ENCODE measurements around the gene PPP4R4.

The PPP4R4 gene, protein sequence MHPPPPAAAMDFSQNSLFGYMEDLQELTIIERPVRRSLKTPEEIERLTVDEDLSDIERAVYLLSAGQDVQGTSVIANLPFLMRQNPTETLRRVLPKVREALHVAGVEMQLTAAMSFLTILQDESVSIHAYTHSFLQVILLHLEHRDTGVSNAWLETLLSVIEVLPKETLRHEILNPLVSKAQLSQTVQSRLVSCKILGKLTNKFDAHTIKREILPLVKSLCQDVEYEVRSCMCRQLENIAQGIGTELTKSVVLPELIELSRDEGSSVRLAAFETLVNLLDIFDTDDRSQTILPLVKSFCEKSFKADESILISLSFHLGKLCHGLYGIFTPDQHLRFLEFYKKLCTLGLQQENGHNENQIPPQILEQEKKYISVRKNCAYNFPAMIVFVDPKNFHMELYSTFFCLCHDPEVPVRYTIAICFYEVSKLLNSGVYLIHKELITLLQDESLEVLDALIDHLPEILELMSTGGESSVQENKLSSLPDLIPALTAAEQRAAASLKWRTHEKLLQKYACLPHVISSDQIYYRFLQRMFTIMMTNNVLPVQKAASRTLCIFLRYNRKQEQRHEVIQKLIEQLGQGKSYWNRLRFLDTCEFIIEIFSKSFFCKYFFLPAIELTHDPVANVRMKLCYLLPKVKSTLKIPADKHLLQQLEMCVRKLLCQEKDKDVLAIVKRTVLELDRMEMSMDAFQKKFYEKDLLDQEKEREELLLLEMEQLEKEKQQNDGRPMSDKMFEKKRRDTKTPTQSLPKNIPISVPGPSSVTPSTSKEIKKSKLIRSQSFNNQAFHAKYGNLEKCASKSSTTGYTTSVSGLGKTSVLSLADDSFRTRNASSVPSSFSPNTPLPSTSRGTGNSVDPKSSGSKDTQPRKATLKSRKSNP

DNA sequence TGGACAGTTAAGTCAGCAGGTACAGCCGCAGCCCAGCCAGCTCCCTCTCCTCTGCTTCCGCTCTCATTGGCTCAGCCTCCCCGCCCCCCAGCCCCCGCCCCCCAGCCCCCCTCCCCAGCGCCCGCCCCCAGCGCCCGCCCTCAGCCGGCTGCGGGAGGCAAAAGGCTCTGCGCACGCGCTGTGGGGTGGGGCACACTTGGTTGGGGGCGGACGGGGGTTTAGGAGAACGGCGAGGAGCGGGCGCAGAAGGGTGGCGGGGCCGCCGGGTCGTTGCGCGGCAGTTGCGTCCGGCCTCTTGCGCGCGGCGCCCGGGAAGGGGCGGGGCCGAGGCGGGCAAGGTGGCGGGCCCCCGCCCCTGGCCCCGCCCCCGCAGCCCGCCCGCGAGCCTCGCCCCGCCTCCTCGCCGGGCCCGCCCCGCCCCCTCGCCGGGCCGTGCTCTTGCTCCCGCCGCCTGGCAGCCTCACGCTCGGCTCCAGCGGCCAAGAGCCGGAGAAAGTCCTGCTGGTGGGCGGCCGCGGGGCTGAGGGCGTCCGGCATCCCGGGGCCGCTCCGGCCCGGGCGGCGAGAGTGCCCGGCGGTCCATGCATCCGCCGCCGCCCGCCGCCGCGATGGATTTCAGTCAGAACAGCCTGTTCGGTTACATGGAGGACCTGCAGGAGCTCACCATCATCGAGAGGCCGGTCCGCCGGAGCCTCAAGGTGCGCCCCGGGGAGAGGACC, at the start of gene PPP4R4:
Gene PPP4R4 (plus strand): TSS at position 438 of the 719 bp plus-strand sequence. CDS start 144 bp downstream, at position 582.
- peak; percentile 56 to 60 for DNase-seq (ENCODE audit: low read depth in 2 of 2)

DNA sequence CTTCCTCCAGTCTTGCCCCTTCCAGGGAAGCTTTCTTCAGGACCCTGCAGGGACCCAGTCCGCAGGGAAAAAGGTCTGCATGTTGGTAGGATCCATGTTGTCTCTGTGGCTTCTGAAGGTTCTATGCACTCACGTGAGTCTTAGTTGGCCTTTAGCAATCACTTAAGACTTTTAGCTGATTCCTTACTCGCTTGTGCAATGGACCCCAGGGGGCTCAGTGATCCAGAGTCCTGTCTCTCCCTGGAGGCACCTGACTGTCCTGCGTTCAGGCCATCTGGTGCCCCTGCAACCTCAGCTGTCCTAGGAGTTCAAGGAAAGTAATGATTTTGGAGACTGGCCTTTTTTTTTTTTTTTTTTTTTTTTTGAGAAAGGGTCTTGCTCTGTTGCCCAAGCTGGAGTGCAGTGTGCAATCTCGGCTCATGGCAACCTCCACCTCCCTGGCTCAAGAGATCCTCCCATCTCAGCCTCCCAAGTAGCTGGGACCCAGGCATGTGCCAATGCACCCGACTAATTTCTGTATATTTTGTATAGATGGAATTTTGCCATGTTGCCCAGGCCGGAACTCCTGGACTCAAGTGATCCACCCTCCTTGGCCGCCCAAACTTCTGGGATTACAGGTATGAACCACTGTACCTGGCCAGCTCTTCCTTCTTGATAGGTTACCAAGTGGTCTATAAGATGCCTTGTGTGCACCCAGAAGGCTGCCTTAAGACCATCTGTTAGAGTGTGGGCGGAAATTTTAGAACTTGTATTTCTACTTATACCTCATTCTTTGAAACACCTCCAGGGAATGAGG, 49.3 kb upstream of the PPP4R4 start:
- no peak for DNase-seq (ENCODE audit: low read depth in 2 of 2)

DNA sequence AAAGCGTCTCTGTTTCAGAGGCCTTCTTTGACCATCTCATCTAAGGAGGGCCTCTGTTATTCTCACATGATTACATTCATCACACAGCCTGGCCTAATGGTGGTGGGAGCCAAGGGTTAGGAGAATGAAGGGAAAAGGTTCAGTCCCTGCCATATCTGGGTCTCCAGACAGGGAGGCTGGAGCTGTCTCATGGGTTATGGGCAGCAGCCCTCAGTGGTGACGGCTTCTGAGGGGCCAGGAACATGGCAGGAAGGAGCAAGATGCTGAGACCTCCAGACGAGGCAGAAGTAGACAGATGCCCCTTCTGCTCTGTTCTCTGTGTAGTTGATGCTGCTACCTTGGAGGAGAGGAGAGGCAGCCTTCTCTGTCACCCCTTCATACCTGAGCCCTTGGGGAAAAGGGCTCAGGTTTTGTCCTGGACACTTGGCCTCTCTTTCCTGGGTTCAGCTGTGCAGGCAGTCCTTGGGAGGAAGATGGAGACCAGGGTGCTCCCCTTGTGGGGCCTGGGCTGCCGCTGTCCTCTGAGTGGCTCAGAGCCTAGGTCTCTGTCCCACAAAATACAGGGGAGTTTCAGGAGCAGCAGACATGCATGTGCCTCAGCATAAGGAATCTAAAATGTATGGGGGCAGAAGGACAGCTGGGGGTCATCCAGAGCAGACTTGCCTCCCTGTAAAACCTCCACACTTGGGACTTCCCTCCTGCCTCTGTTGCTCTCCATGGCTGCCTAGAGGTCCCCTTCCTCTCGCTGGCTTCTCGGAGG, 48.3 kb upstream of the PPP4R4 start:
- no peak for DNase-seq (ENCODE audit: low read depth in 2 of 2)

DNA sequence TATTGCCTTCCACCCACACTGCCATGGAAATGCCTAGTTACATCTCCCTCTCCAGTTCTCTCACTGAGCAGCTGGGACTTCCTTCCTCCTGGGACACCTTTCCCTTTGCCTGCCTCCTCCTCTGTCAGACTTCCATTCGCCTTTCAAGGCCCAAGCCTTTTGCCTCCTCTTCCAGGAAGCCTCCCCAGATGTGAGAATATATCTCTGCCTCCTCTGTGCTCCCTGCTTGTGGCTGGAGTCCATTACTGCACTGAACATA, 47.8 kb upstream of the PPP4R4 start:
- no peak for DNase-seq (ENCODE audit: low read depth in 2 of 2)

DNA sequence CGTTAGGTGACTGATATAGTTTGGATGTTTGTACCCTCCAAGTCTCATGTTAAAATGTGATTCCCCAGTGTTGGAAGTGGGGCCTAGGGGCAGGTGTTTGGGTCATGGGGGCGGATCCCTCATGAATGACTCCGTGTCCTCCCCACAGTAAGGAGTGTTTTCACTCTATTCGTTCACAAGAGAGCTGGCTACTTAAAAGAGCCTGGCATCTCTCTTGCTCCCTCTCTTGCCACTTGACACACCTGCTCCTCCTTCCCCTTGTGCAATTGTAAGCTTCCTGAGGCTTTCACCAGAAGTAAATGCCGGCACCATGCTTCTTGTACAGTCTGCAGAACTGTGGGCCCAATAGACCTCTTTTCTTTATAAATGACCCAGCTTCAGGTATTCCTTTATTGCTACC, 47.3 kb upstream of the PPP4R4 start:
- DNase-seq (ENCODE audit: low read depth in 2 of 2): no peak

DNA sequence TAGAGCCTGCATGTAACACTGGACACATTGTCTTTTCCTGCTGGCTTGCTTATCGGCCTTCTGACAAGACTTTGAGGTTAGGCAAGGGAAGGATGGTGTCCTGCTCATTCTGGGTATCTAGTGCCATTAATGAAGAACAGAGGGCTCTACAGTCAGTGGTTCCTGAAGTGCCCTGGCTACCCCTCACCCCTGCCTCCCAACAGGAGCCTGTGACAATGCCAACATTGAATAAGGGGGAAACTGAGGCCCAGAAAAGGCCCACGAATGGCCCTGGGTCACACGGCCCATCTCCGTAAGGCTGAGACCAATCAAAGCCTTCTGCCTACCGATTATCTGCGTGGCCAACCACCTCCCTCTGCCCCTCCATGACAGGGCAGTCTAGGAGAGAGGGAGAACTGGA, 46.8 kb upstream of the PPP4R4 start:
- no peak for DNase-seq (ENCODE audit: low read depth in 2 of 2)

DNA sequence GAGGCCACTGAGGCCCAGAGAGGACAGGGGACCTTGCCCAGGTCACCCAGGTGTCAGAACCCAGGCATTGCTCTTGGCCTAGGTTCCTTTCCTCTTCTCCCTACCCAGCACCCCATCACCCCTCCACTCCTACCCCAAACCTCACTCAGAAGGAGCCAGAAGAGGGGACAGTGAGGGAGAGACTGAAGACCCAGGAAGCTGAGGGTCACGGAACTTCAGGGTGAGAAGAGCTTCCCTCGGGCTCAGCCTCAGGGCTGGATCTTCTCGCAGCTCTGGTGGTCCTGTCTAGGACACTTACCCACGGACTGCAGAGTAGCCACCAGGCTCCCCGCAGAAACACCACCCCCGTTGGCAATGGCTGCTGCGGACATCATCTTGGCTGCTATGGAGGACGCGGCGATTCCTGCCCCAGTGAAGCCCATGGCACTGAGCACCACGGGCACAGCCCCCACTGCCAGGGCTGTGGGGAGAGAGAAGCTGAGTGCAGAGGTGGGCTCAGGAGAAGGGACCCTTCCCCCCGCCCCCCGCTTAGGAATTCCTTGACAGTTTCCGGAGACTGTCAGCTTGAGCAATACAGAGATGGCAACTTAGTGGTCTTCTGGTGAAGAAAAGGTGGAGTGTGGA, 45.8 kb upstream of the PPP4R4 start:
- DNase-seq (ENCODE audit: low read depth in 2 of 2): no peak

DNA sequence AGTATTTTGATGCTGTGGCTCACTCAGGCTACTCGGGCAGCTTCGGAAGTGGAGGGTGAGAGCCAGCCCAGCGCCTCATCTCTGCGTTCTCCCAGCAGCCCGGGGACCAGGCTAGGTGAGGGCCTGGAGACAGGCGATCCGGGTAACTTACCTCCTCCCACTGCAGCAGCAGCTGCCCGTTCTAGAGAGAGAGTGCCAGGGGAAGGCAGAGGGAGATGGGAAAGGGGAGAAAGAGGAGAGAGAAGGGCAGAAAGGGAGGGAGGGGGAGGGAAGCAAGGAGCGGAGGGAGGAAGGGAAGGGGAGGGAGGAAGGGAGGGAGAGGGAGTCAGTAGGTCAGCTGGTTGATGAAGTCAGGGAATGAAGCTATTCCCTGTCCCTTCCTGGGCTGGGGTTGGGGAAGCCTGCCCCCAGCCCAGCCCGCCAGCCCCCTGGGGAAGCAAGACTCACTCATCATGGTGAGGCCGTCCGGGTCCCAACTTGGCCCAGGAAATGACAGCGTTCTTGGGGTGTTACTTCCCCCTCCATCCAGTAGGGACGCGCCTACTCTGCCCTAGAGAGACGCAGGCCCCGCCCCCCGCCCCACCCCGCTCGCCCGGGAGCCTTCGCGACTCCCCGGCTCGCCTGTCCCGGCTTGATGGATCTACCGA, 44.9 kb upstream of the PPP4R4 start, which contains the start of gene IFI27L2:
Gene IFI27L2 (minus strand): TSS at position 494 of the 647 bp plus-strand sequence. CDS start 40 bp downstream, at position 454.
- peak; percentile 25 to 35 for DNase-seq (ENCODE audit: low read depth in 2 of 2)

DNA sequence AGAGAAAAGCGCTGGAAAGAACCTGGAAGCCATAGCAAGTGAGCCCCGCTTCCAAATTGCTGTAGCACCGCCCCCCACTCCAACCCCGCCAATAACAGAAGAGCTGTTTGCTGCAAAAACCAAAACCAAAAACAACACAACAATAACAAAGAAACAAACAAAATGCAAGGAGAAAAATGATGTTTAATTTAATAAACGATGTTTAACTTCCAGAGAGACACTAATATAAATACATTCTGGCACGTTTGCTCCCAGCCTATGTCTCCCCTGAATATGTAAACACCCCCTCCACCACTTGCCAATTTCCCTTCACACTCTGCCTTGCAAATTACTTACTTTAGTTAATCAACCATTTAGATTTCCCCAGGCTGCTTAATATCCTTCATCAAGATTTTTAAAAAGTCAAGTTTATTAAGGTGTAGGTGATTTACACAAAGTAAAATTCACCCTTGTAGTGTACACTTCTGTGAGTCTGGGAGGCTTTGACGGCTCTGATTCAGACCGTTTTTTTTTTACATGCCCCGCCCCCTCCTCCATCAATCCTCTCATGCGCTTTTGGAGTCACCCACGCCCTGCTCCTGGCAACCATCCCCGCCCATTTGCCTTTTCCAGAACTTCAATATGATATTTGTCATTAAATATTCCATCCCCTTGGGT, 44.2 kb upstream of the PPP4R4 start:
- DNase-seq (ENCODE audit: low read depth in 2 of 2): no peak

DNA sequence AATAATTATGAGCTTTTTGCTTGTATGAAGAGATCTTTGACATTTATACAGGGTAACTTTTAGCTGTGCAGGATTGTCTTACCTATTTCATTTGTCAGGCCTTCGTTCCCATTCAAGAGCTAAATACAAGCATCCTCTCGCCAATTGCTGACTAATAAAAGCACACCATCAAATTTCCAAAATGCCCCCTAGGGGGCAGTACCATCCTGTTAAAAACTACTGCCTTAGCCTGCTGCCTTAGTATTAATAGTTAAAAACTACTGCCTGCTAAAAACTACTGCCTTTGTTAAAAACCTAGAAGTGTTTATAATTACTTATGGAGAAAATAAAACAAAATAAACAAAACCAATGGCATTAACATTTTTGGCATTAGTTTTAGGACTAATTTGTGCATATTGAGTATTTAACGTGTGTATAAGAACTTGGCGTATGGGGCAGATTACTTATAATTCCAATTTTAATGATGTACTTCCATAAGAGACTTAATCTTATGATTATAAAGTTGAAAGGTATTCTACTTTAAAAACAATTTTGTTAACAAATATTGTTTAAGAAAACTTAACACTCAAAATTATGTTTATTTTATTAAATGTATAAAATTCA, 41.7 kb upstream of the PPP4R4 start:
- peak in 1 of 2 donors; percentile 29 for DNase-seq (ENCODE audit: low read depth in 2 of 2)

DNA sequence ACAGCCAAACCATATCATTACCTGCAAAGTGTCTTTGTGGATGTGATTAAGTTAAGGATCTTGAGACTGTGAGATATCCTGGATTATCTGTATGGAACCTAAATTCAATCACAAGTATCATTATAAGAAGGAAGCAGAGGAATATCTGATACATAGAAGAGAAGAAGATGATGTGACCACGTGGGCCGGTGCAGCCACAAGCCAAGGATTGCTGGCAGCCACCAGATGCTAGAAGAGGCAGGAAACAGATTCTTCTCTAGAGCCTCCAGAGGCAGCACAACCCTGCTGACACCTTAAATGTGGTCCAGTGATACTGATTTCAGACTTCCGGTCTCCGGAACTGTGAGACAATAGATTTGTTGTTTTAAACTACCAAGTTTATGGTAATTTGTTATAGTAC, 38.6 kb upstream of the PPP4R4 start:
- DNase-seq (ENCODE audit: low read depth in 2 of 2): no peak

DNA sequence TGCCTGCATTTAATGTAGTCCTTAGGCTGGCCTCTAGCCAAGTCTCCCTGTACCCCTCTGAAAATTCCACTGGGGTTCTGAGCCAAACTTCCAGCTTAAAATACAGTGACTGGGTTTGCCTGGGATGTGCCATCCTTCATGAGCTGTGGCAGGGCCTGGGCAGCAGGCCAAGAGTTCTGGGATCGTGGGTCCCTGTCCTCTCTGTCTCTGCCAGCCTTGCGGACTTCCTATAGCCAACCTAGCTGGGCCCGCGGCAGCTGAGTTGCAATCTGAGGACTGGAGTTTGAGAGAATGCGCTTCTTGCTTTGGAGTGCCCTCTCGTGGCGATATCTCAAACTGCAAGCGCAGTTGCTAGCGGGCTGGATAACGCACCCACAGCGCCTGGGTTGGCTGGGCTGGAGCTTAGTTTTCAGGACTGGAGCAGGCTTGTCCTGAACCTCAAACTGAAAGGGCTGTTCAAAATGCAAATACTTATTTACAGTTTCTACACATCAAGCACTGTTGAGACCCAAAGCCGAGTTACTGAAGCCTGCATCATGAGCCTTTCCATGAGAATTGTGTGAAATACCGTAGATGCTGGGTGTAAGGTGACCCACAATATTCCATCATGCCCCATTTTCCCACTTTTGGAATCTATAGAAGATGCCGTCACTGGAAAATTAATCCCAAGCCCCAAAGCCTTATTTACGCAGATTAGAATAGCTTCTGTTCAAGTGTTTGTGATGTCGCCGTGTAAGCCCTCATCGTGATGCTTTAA, 37.4 kb upstream of the PPP4R4 start:
- DNase-seq (ENCODE audit: low read depth in 2 of 2): peak; percentile 70 to 82

DNA sequence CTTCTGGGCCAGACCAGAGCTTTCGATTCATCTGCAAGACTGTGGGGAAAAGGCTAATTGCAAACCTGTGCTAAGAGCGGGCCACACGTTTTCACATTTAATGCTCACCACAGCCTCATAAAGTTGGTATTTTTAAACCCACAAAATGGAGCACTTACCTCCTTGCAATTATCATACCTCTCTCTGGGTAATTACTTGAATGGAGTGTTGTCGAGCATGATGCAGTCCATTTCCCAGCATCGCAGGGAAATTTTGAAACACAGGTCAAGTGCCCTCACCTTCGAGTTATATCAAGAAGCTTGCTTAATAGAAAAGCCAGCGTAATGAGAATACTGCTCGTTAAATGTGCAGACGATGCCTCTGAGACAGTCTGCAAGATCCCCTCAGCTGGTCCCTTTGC, 35.9 kb upstream of the PPP4R4 start:
- DNase-seq (ENCODE audit: low read depth in 2 of 2): no peak

DNA sequence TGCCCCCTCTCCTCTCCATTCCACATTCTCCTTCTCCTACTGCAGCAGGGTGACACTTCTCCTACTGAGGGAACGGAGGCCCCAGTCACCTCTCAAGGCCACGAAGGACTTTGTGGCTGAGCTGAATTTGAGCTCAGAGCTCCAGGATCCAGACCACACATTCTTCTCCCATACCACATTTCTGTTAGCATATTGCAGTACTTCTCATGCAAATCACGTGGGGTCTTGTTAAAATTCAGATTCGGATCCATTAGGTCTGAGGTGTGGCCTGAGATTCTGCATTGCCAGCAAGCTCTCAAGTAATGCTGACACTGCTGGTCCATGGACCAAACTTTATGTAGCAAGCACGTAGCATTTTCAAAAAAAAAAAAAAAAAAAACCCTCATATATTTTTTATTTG, 35.1 kb upstream of the PPP4R4 start:
- DNase-seq (ENCODE audit: low read depth in 2 of 2): no peak

DNA sequence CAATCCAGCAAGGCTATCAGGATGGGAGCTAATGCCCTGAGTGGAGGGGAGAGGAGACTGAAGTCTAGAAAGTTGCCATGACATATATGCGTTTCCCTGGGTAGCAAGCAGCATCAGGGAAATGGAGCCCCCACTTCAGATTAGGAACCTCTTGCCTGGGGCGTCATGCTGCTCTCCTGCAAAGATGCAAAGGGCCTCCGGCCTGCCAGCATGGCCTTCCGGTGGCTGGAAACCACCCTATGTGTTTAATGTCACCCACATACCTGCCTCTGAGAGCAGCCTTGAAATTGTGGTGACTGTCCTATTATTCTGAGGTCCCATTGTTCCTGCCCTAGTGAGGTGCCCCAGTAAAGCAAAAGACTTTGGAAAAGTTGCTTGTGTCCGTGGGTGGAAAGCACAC, 34.7 kb upstream of the PPP4R4 start:
- DNase-seq (ENCODE audit: low read depth in 2 of 2): no peak

DNA sequence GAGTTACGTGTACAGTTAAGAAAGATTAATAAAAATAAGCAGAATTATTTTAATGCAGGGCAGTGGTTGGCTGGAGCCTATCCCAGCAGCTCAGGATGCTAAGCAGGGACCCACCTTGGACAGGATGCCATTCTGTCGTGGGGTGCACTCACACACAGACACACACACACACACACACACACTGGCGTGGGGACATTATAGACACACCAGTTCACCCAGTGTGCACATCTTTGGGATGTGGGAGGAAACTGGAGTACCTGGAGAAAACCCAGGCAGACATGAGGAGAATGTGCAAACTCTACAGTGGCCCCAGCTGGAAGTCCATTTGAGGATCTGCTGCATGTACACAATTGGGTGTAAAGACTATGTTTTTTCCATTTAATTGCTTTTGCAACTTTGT, 31.9 kb upstream of the PPP4R4 start:
- no peak for DNase-seq (ENCODE audit: low read depth in 2 of 2)

DNA sequence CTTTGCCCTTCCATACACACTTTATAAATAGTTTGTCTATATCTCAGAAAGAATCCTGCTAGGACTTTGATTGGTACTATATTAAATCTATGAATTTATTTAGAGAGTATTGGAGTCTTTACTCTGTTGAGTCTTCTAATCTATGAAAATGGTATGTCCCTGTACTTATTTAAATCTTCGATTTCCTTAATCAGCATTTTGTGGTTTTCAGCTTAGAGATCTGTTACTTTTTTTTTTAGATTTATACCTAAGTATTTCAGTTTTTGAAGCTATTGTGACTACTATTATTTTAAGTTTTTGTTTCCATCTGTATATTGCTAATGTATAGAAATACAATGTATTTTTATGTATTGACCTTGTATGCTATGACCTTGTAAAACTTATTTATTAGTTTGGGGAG, 31.3 kb upstream of the PPP4R4 start:
- no peak for DNase-seq (ENCODE audit: low read depth in 2 of 2)

DNA sequence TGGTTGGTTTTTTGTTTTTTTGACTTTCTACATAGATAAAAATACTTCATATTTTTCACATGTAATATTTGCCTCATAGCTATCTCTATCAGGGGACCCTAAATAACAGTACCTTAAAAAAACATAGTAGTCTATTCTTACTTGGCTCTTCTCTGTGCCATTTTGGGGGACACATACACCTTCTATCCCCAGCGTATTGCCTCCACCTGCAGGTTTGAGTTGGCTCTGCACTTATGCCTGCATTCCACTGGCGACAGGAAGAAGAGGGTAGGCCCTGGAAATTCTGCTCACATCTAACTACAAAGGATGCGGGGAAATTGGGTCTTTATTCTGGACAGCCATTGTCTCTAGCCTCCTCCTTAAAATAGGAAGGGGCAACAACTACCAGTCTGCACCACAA, 30.9 kb upstream of the PPP4R4 start:
- DNase-seq (ENCODE audit: low read depth in 2 of 2): no peak

Measured in stimulated activated CD8-positive, alpha-beta memory T cell treated with anti-CD3 and anti-CD28 coated beads, Interleukin-7, amount 100 ng/mL, for 1 hour (primary cell).